HG02870 (cell line): ENCODE data around the gene KCNH6.

Experiments
- ATAC-seq: cut with Tn5 transposase; IDR thresholded peaks from one replicate; pipeline ENCODE4 v1.9.1; 2021; ENCODE audit warnings: mild to moderate bottlenecking, moderate library complexity; ENCODE audit not compliant: unreplicated experiment

The KCNH6 gene

GRCh38 chr17:63550817-63551639 lies 27.9 kb downstream of the KCNH6 start:
- no peak for ATAC-seq

GRCh38 chr17:63552211-63552610 lies 29.1 kb downstream of the KCNH6 start:
- no peak for ATAC-seq

- ATAC-seq, result no peak
Observed at GRCh38 chr17:63555500-63556156, 32.5 kb downstream of the KCNH6 start.

GRCh38 chr17:63557416-63557815 lies 34.3 kb downstream of the KCNH6 start:
- no peak for ATAC-seq

- ATAC-seq, result peak; percentile 71
Observed at GRCh38 chr17:63558441-63558840, 35.3 kb downstream of the KCNH6 start.

- no peak for ATAC-seq
Observed at GRCh38 chr17:63561819-63562218, 38.7 kb downstream of the KCNH6 start.

GRCh38 chr17:63563339-63563738 lies 40.2 kb downstream of the KCNH6 start:
- no peak for ATAC-seq

- no peak for ATAC-seq
Observed at GRCh38 chr17:63564562-63564961, 41.4 kb downstream of the KCNH6 start.

- ATAC-seq, result no peak
Observed at GRCh38 chr17:63567229-63567628, 44.1 kb downstream of the KCNH6 start.

- no peak for ATAC-seq
Observed at GRCh38 chr17:63568563-63568962, 45.4 kb downstream of the KCNH6 start.

- no peak for ATAC-seq
Observed at GRCh38 chr17:63571632-63572310, 48.6 kb downstream of the KCNH6 start.

- ATAC-seq, result no peak
Observed at GRCh38 chr17:63573634-63574033, 50.5 kb downstream of the KCNH6 start.

- no peak for ATAC-seq
Observed at GRCh38 chr17:63578027-63578768, 55.0 kb downstream of the KCNH6 start.

- no peak for ATAC-seq
Observed at GRCh38 chr17:63578769-63579111, 55.6 kb downstream of the KCNH6 start.

GRCh38 chr17:63579633-63580032 lies 56.5 kb downstream of the KCNH6 start:
- no peak for ATAC-seq

GRCh38 chr17:63587770-63588169 lies 64.6 kb downstream of the KCNH6 start:
- ATAC-seq, result no peak

- ATAC-seq, result no peak
Observed at GRCh38 chr17:63588797-63589196, 65.6 kb downstream of the KCNH6 start.

- no peak for ATAC-seq
Observed at GRCh38 chr17:63589646-63590045, 66.5 kb downstream of the KCNH6 start.

GRCh38 chr17:63592797-63593196 lies 69.6 kb downstream of the KCNH6 start:
- no peak for ATAC-seq

GRCh38 chr17:63595132-63595531 lies 72.0 kb downstream of the KCNH6 start:
- ATAC-seq, result no peak
